ENCODE results near the gene LGALS7B.
A peak's percentile ranks its signal among the peaks of the same experiment; 100 is the strongest.
"Not testable (repeated sequence)": the region's sequence is repeated elsewhere in the genome, so short reads cannot be mapped to it uniquely, and the experiment has no call there.

LGALS7B gene

GRCh38 chr19:38821230-38821825 lies 32.3 kb downstream of the LGALS7B start:
- DNase-seq, ATAC-seq, H3K27me3 Mint-ChIP-seq, H3K9me3 Mint-ChIP-seq, H3K4me3 Mint-ChIP-seq, H3K27ac Mint-ChIP-seq: not testable (repeated sequence)
- peaks cover 31% of the 10 kb centered on the region for H3K4me1 Mint-ChIP-seq

DNA sequence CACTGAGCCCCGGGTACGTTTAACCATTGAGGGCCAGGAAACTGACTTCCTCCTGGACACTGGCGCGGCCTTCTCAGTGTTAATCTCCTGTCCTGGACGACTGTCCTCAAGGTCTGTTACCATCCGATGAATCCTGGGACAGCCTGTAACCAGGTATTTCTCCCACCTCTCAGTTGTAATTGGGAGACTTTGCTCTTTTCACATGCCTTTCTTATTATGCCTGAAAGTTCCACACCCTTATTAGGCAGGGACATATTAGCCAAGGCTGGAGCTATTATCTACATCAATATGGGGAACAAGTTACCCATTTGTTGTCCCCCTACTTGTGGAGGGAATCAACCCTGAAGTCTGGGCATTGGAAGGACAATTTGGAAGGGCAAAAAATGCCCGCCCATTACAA lies 36.9 kb downstream of the LGALS7B start:
- H3K4me3 Mint-ChIP-seq, H3K27ac Mint-ChIP-seq, H3K27me3 Mint-ChIP-seq, H3K9me3 Mint-ChIP-seq, ATAC-seq, DNase-seq: not testable (repeated sequence)
- peaks cover 37% of the 10 kb centered on the region for H3K4me1 Mint-ChIP-seq

DNA sequence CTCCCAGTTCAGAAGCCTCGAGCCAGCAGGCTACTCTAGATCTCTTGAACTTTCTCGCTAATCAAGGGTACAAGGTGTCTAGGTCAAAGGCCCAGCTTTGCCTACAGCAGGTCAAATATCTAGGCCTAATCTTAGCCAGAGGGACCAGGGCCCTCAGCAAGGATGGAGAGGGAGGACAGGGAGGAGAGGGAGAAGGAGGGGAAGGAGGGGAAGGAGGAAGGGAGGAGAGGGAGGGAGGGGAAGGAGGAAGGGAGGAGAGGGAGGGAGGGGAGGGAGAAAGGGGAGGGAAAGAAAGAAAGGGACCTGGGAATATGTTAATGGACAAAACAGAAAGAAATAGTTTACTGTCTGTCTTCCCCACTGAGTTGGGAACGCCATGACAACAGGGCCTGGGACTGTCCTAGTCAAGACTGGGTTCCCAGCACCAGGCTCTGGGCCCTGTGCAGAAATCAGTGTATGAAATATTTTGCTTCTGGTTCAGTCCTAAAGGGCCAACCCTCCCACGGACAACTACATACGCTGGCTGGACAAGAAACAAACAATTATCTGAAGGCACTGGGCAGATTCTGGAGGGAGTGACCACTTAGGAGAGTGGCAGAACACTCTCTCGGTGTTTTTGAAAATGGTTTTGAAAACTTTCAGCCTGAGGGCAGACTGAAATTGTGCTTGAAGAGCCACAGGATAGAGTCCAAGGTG lies 38.0 kb downstream of the LGALS7B start:
- no peaks in the 10 kb centered on the region for H3K27me3 Mint-ChIP-seq
- H3K4me3 Mint-ChIP-seq, result no peak overlapping the region
- ATAC-seq, result no peak
- H3K9me3 Mint-ChIP-seq, result peaks cover 0 to 6% of the 10 kb centered on the region in 2 donors
- H3K4me1 Mint-ChIP-seq, result peaks cover 43% of the 10 kb centered on the region
- no peak for DNase-seq
- no peak overlapping the region for H3K27ac Mint-ChIP-seq

GRCh38 chr19:38829203-38829602 lies 40.2 kb downstream of the LGALS7B start:
- not testable (repeated sequence) for H3K9me3 Mint-ChIP-seq, DNase-seq, H3K4me3 Mint-ChIP-seq, H3K27ac Mint-ChIP-seq, H3K27me3 Mint-ChIP-seq, ATAC-seq
- H3K4me1 Mint-ChIP-seq, result peaks cover 47% of the 10 kb centered on the region

DNA sequence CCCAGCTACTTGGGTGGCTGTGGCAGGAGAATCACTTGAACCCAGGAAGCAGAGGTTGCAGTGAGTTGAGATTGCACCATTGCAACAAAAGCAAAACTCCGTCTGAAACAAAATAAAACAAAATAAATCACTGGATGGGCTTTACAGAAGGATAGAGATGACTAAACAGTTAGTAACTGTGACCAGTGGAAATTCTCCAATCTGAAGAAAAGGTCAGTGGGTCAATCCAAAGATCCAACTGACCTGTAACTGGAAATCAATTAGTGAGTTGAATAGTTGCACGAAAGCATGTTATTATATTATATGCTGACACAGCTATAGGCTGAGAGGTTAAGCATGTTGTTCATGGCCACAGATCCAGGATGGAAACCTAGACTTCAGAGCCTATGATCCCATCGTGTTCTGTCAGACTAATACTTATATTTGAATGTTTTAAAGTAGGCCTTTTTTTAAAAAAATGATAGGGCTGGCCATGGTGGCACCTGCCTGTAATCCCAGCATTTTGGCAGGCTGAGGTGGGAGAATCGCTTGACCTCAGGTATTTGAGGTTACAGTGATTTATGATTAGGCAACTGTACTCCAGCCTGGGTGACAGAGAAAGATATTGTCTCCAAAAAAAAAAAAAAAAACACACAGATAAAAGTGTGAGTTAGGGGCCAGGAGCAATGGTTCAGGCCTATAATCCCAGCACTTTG lies 41.2 kb downstream of the LGALS7B start:
- no peak for ATAC-seq
- H3K27me3 Mint-ChIP-seq, result no peaks in the 10 kb centered on the region
- peaks cover 41% of the 10 kb centered on the region for H3K4me1 Mint-ChIP-seq
- DNase-seq, result no peak
- peak overlapping the region; percentile 91 to 92 for H3K4me3 Mint-ChIP-seq
- H3K9me3 Mint-ChIP-seq, result no peaks in the 10 kb centered on the region
- H3K27ac Mint-ChIP-seq, result no peak overlapping the region

- Mint-ChIP-seq H3K27ac (peak overlapping the region; percentile 98 to 99), H3K4me1 (peaks cover 41% of the 10 kb centered on the region), H3K9me3 (no peaks in the 10 kb centered on the region), H3K4me3 (peak overlapping the region; percentile 91 to 92), H3K27me3 (no peaks in the 10 kb centered on the region)
- DNase-seq (peak; percentile 27 to 57), ATAC-seq (peak; percentile 74)
Observed at GRCh38 chr19:38831142-38831605, 42.2 kb downstream of the LGALS7B start.

- no peaks in the 10 kb centered on the region for H3K27me3 Mint-ChIP-seq
- no peaks in the 10 kb centered on the region for H3K9me3 Mint-ChIP-seq
- no peak overlapping the region for H3K4me3 Mint-ChIP-seq
- DNase-seq (no peak), ATAC-seq (no peak)
- peaks cover 36% of the 10 kb centered on the region for H3K4me1 Mint-ChIP-seq
- H3K27ac Mint-ChIP-seq, result no peak overlapping the region
Observed at GRCh38 chr19:38833092-38833425, 44.1 kb downstream of the LGALS7B start.

GRCh38 chr19:38834104-38834490 lies 45.1 kb downstream of the LGALS7B start:
- Mint-ChIP-seq H3K4me1 (peaks cover 40% of the 10 kb centered on the region), H3K9me3 (no peaks in the 10 kb centered on the region), H3K4me3 (no peak overlapping the region), H3K27ac (no peak overlapping the region), H3K27me3 (no peaks in the 10 kb centered on the region)
- ATAC-seq (no peak), DNase-seq (no peak)

DNA sequence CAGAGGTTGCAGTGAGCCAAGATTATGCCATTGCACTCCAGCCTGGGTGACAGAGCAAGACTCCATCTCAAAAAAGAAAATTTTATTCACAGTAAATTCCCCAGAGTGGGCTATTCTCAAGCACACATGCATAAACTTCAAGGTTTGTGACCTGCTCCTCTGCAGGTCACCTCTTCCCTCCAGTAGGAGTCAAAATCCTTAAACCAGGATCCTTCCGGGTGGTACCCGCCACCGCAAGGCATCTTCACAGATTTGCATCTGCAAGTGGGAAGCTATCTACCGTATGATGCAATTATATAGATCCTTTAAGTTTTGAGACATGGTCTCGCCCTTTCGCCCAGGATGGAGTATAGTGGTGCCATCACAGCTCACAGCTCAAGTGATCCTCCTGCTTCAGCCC lies 45.6 kb downstream of the LGALS7B start:
- Mint-ChIP-seq H3K27me3 (no peaks in the 10 kb centered on the region), H3K4me3 (no peak overlapping the region), H3K4me1 (peaks cover 45% of the 10 kb centered on the region), H3K9me3 (no peaks in the 10 kb centered on the region), H3K27ac (no peak overlapping the region)
- no peak for DNase-seq
- no peak for ATAC-seq

- H3K27me3 Mint-ChIP-seq, result no peaks in the 10 kb centered on the region
- no peak overlapping the region for H3K4me3 Mint-ChIP-seq
- peaks cover 46% of the 10 kb centered on the region for H3K4me1 Mint-ChIP-seq
- DNase-seq (no peak), ATAC-seq (no peak)
- H3K27ac Mint-ChIP-seq, result peak overlapping the region in 1 of 2 donors; percentile 74
- no peaks in the 10 kb centered on the region for H3K9me3 Mint-ChIP-seq
Observed at GRCh38 chr19:38836159-38836982, 47.4 kb downstream of the LGALS7B start.

- DNase-seq, result no peak
- Mint-ChIP-seq H3K27ac (no peak overlapping the region), H3K9me3 (no peaks in the 10 kb centered on the region), H3K4me3 (no peak overlapping the region), H3K4me1 (peaks cover 48% of the 10 kb centered on the region), H3K27me3 (no peaks in the 10 kb centered on the region)
- ATAC-seq, result no peak
Observed at GRCh38 chr19:38836983-38837626, 48.1 kb downstream of the LGALS7B start.

GRCh38 chr19:38837656-38838121 lies 48.7 kb downstream of the LGALS7B start:
- ATAC-seq (no peak), DNase-seq (no peak)
- Mint-ChIP-seq H3K4me3 (no peak overlapping the region), H3K9me3 (no peaks in the 10 kb centered on the region), H3K27me3 (no peaks in the 10 kb centered on the region), H3K4me1 (peaks cover 48% of the 10 kb centered on the region), H3K27ac (peak overlapping the region in 1 of 2 donors; percentile 13)

DNA sequence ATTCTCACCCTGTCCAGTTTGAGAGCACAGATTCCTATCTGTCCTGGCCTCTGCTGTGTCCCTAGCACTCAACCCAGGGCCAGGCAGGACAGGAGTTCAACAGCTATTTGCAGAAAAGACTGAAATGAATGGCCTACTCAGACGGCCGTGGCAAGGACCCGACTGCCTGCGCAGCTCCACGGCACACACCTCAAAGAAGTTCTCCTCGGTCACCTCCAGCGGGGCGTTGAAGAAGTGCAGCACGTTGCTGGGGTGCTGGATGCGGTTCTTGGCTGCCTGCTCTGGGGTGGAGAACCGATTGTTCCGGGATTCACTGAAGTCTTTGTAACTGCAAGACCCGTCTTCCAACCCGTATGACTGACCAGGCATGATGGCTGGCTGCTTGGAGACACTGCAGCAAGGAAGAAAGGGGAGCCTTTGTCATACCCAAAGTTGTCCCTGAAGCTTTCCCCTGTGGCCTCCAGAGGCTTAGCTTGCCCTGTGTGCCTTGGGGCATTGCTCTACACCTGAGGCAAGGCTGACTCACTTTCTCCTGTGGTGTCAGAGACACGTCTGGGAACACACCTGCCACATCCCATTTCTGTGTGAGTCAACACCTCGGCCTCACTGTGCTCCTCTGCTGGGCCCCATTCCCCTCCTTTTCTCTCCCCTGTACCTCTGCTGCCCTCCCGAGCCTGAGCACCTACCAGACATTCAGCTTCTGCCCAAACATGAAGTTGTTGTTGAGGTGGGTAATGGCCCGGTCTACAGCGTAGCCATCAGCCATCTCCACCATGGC lies 49.4 kb downstream of the LGALS7B start:
- ATAC-seq (peak; percentile 79), DNase-seq (peak in 1 of 2 donors; percentile 68)
- Mint-ChIP-seq H3K4me1 (peaks cover 51% of the 10 kb centered on the region), H3K4me3 (peak overlapping the region in 1 of 2 donors; percentile 32), H3K27me3 (no peaks in the 10 kb centered on the region), H3K27ac (peak overlapping the region; percentile 85 to 89), H3K9me3 (no peaks in the 10 kb centered on the region)

DNA sequence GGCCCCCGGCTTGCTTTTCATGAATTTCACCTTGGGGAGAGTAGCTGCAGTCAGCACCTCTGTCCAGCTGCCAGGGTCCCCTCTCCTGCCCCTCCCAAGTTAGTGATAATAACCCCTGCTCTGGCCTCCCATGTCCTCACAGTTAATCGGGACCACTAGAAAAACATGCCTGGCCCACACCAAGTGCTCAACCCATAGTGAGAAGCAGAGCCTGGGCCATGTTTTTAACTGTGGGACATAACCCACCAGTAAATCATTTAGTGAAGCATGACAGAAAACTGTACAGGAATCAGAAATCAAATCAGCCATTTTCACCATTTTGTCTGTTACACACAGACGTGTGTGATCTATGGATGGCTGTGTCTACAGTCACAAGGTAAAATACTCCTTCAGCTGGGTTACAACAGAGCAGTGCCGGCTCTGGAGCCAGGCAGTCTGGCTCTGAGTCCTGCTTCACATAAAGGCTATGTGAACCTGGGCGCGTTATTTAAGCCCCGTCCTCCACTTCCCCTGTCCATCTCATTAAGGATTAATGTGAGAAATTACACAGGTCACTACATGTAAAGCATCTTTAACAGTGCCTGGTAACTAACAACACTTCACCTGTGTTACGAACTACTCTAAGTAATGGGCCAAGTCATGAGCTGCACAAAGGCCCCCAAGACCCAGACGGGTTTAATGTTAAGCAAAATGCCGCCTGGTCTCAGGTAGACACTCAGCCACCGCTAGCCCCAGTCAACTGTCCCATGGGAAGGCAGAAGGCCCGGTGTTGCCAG lies 50.2 kb downstream of the LGALS7B start:
- Mint-ChIP-seq H3K27me3 (no peaks in the 10 kb centered on the region), H3K9me3 (no peaks in the 10 kb centered on the region), H3K4me3 (peak overlapping the region in 1 of 2 donors; percentile 32), H3K27ac (peak overlapping the region; percentile 85 to 89), H3K4me1 (peaks cover 59% of the 10 kb centered on the region)
- DNase-seq (no peak), ATAC-seq (no peak)

All from stimulated activated naive CD8-positive, alpha-beta T cell treated with anti-CD3 and anti-CD28 coated beads, Interleukin-15, amount 100 ng/mL, for 72 hours (primary cell).